IMR-90 (cell line): Measurements from ENCODE around the gene CAPNS2. TPM values are rescaled to one million over a fixed set of nuclear protein-coding genes. Genes with fewer than 3 reads are reported as not detected.

ENCODE experiments used
- ATAC-seq: fragments of 200-7000 bp; cut with Tn5 transposase; 2 replicates; pipeline ENCODE4 v1.9.1; 2020; ENCODE audit warnings: low read depth, mild to moderate bottlenecking, moderate library complexity
- BruUV-seq: library from RNA; stranded (reverse); fragments of 400-500 nt; replicated peaks from 2 replicates; lab custom pipeline; 2021; lab: Mats Ljungman, UMichigan
- CTCF ChIA-PET: fragments of 300-600 bp; formaldehyde crosslinking; extraction: SDS; loops from one replicate; lab custom pipeline; 2021; ENCODE audit warnings: antibody characterized with exemption; lab: Yijun Ruan, JAX
- POLR2A ChIA-PET: fragments of 300-600 bp; sonication (Branson Sonifier 250); formaldehyde crosslinking; loops from one replicate; lab custom pipeline; 2022; ENCODE audit warnings: antibody characterized with exemption; ENCODE audit not compliant: unreplicated experiment; lab: Charles Lee
- DNase-seq: peaks from one replicate; pipeline ENCODE4 v3.0.0; 2013
- H2AFZ ChIP-seq: replicated peaks from 2 replicates; pipeline ENCODE3; 2013; ENCODE audit warnings: low read length, mild to moderate bottlenecking; ENCODE audit not compliant: poor library complexity
- H2AK5ac ChIP-seq: 2 replicates; pipeline ENCODE4 v1.6.1; 2013; ENCODE audit warnings: low read depth, low read length, inconsistent platforms
- H2AK9ac ChIP-seq: replicated peaks from 2 replicates; pipeline ENCODE3; 2013; ENCODE audit warnings: mild to moderate bottlenecking, low read depth, low read length, moderate library complexity; ENCODE audit not compliant: poor library complexity
- H2BK120ac ChIP-seq: 2 replicates; pipeline ENCODE4 v1.6.1; 2013; ENCODE audit warnings: low read depth, low read length, inconsistent platforms
- H2BK15ac ChIP-seq: 3 replicates; pipeline ENCODE4 v1.6.1; 2013; ENCODE audit warnings: low read depth, low read length, inconsistent platforms
- H2BK20ac ChIP-seq: 2 replicates; pipeline ENCODE4 v1.6.1; 2013; ENCODE audit warnings: low read depth, mild to moderate bottlenecking, inconsistent platforms, low read length, moderate library complexity
- H2BK5ac ChIP-seq: 2 replicates; pipeline ENCODE4 v1.6.1; 2013; ENCODE audit warnings: mild to moderate bottlenecking, low read depth, low read length, inconsistent platforms; ENCODE audit not compliant: poor library complexity, severe bottlenecking
- H3K14ac ChIP-seq: replicated peaks from 2 replicates; pipeline ENCODE4 v1.6.1; 2013; ENCODE audit warnings: low read depth, low read length, inconsistent platforms
- H3K18ac ChIP-seq: 2 replicates; pipeline ENCODE4 v1.6.1; 2013; ENCODE audit warnings: low read depth, low read length, control low read depth
- H3K23ac ChIP-seq: 2 replicates; pipeline ENCODE4 v1.6.1; 2013; ENCODE audit warnings: low read depth, low read length, inconsistent platforms
- H3K27ac ChIP-seq: 2 replicates; pipeline ENCODE4 v1.5.1; 2013; ENCODE audit warnings: mild to moderate bottlenecking, control low read depth, low read length; ENCODE audit not compliant: insufficient read depth
- H3K27me3 ChIP-seq: 2 replicates; pipeline ENCODE4 v1.6.1; 2013; ENCODE audit warnings: low read length; ENCODE audit not compliant: control insufficient read depth, insufficient read depth
- H3K36me3 ChIP-seq: 2 replicates; pipeline ENCODE4 v1.6.1; 2013; ENCODE audit warnings: low read length, mixed read lengths; ENCODE audit not compliant: control insufficient read depth, insufficient read depth
- H3K4ac ChIP-seq: 2 replicates; pipeline ENCODE4 v1.6.1; 2013; ENCODE audit warnings: low read depth, low read length, inconsistent platforms
- H3K4me1 ChIP-seq: 2 replicates; pipeline ENCODE4 v1.6.1; 2013; ENCODE audit warnings: low read length, mixed read lengths; ENCODE audit not compliant: control insufficient read depth, insufficient read depth
- H3K4me2 ChIP-seq: 2 replicates; pipeline ENCODE4 v1.6.1; 2013; ENCODE audit warnings: low read depth, mild to moderate bottlenecking, control low read depth, low read length, moderate library complexity
- H3K4me3 ChIP-seq: 2 replicates; pipeline ENCODE4 v1.5.1; 2013; ENCODE audit warnings: low read depth, mild to moderate bottlenecking, control low read depth, low read length, moderate library complexity; ENCODE audit not compliant: insufficient read depth
- H3K56ac ChIP-seq: 2 replicates; pipeline ENCODE4 v1.6.1; 2013; ENCODE audit warnings: low read length, inconsistent platforms; ENCODE audit not compliant: insufficient read depth; ENCODE audit errors: extremely low read depth
- H3K79me1 ChIP-seq, 2 experiments: 2 replicates each; pipeline ENCODE4 v1.6.1; 2013; ENCODE audit warnings: low read length in 2 of 2, inconsistent platforms in 1 of 2, low read depth in 1 of 2
- H3K9ac ChIP-seq: 2 replicates; pipeline ENCODE4 v1.6.1; 2013; ENCODE audit warnings: low read depth, low read length, control low read depth
- H3K9me1 ChIP-seq: 2 replicates; pipeline ENCODE4 v1.6.1; 2013; ENCODE audit warnings: low read length, inconsistent platforms; ENCODE audit not compliant: insufficient read depth
- H3K9me3 ChIP-seq: 2 replicates; pipeline ENCODE4 v1.6.1; 2013; ENCODE audit warnings: low read length; ENCODE audit not compliant: control insufficient read depth, insufficient read depth
- H4K20me1 ChIP-seq: 2 replicates; pipeline ENCODE4 v1.6.1; 2013; ENCODE audit warnings: low read length, inconsistent platforms; ENCODE audit not compliant: insufficient read depth
- H4K5ac ChIP-seq: 2 replicates; pipeline ENCODE4 v1.6.1; 2013; ENCODE audit warnings: mild to moderate bottlenecking, low read depth, low read length, control low read depth
- H4K8ac ChIP-seq, 2 experiments: 2 replicates each; pipeline ENCODE4 v1.6.1; 2013; ENCODE audit warnings: low read depth in 2 of 2, low read length in 2 of 2, control low read depth in 1 of 2, inconsistent platforms in 1 of 2
- H4K91ac ChIP-seq: 2 replicates; pipeline ENCODE4 v1.6.1; 2013; ENCODE audit warnings: low read depth, low read length, inconsistent platforms; ENCODE audit not compliant: insufficient read depth
- CEBPB ChIP-seq: IDR thresholded peaks from 2 replicates; pipeline ENCODE4 v1.6.1; 2012; ENCODE audit warnings: low read depth, low read length, improper control_type of control experiment
- ELK1 ChIP-seq: fragments of 150-350 bp; IDR thresholded peaks from 2 replicates; pipeline ENCODE4 v1.6.1; 2016; ENCODE audit warnings: low read depth, mild to moderate bottlenecking, low read length, moderate library complexity, borderline replicate concordance
- FOS ChIP-seq: fragments of 150-350 bp; IDR thresholded peaks from 2 replicates; pipeline ENCODE4 v1.6.1; 2016; ENCODE audit warnings: low read depth, low read length
- MAFK ChIP-seq: IDR thresholded peaks from 2 replicates; pipeline ENCODE4 v1.6.1; 2012; ENCODE audit warnings: low read depth, low read length, improper control_type of control experiment
- MAZ ChIP-seq: IDR thresholded peaks from 2 replicates; pipeline ENCODE4 v1.6.1; 2012; ENCODE audit warnings: low read depth, mild to moderate bottlenecking, low read length, improper control_type of control experiment, moderate library complexity, borderline replicate concordance
- MXI1 ChIP-seq: IDR thresholded peaks from 2 replicates; pipeline ENCODE4 v1.6.1; 2012; ENCODE audit warnings: low read depth, mild to moderate bottlenecking, low read length, moderate library complexity, borderline replicate concordance
- NFE2L2 ChIP-seq: fragments of 150-350 bp; IDR thresholded peaks from 2 replicates; pipeline ENCODE4 v1.6.1; 2016; ENCODE audit warnings: low read depth, mild to moderate bottlenecking, low read length
- POLR2A ChIP-seq: IDR thresholded peaks from 2 replicates; pipeline ENCODE4 v1.6.1; 2012; ENCODE audit warnings: mild to moderate bottlenecking, low read depth, low read length
- RAD21 ChIP-seq: IDR thresholded peaks from 2 replicates; pipeline ENCODE4 v1.6.1; 2012; ENCODE audit warnings: low read length, improper control_type of control experiment
- RCOR1 ChIP-seq: IDR thresholded peaks from 2 replicates; pipeline ENCODE4 v1.6.1; 2012; ENCODE audit warnings: mild to moderate bottlenecking, low read length, improper control_type of control experiment; ENCODE audit not compliant: insufficient replicate concordance
- dilution Hi-C: fragments of 300-500 bp; cut with HindIII; formaldehyde crosslinking; loops from one replicate; pipeline ENCODE4 v1.14.3; 2018; ENCODE audit warnings: low sequenced_read_pairs; ENCODE audit not compliant: unreplicated experiment
- in situ Hi-C: fragments of 300-500 bp; cut with MboI; formaldehyde crosslinking; loops from 3 replicates; pipeline ENCODE4 v1.14.3; 2019; ENCODE audit warnings: low sequenced_read_pairs, inconsistent platforms, mixed read lengths
- intact Hi-C: fragments of 100-400 bp; cut with micrococcal nuclease; formaldehyde crosslinking; loops from 2 replicates; pipeline ENCODE4 v1.10.0; 2022
- polyA plus RNA-seq, 3 experiments: library from polyadenylated mRNA; depleted of rRNA; stranded (reverse); fragments of >200 nt; gene quantifications; 2 replicates each; pipeline ENCODE4 v1.2.3, GENCODE V29; 2012; ENCODE audit warnings: low replicate concordance in 1 of 3
- total RNA-seq: library from RNA; depleted of rRNA; stranded (reverse); fragments of >200 nt; gene quantifications from 2 replicates; pipeline ENCODE4 v1.2.3, GENCODE V29; 2012
- TF ChIP-seq, protein P1 (sequence below): conservative IDR thresholded peaks from 2 replicates; pipeline ENCODE4 v1.5.1; 2012; ENCODE audit warnings: mild to moderate bottlenecking, low read depth, low read length, improper control_type of control experiment

CAPNS2 gene
- total and polyA plus RNA-seq, 2 of the 4 experiments (the other 2 are of a cell fraction), result 0.09 to 0.72 TPM

GRCh38 chr16:55559233-55559632, 7.3 kb upstream of the CAPNS2 start:
- no peak overlapping the region for H3K4me2 ChIP-seq
- no peak overlapping the region for H3K23ac ChIP-seq
- H4K91ac ChIP-seq, result no peak overlapping the region
- ATAC-seq (peak; percentile 90), DNase-seq (peak; percentile 73)
- H3K27ac ChIP-seq, result no peak overlapping the region
- H3K4ac ChIP-seq, result no peak overlapping the region
- no peak overlapping the region for H4K5ac ChIP-seq
- no peak overlapping the region for H4K8ac ChIP-seq
- intact Hi-C loops, result no loop called here
- no peak overlapping the region for H3K9ac ChIP-seq
- CTCF ChIA-PET, result interaction anchor here (0.8 to 1.4 kb wide), 3 partner anchors 8 to 14 kb away, joined by 3 to 6 read pairs (median 3); no protein-coding TSS in a partner anchor
- H2AFZ ChIP-seq, result no peak overlapping the region
- no peak for TF ChIP-seq RAD21
- no peak for TF ChIP-seq MAFK
- TF ChIP-seq, protein P1, sequence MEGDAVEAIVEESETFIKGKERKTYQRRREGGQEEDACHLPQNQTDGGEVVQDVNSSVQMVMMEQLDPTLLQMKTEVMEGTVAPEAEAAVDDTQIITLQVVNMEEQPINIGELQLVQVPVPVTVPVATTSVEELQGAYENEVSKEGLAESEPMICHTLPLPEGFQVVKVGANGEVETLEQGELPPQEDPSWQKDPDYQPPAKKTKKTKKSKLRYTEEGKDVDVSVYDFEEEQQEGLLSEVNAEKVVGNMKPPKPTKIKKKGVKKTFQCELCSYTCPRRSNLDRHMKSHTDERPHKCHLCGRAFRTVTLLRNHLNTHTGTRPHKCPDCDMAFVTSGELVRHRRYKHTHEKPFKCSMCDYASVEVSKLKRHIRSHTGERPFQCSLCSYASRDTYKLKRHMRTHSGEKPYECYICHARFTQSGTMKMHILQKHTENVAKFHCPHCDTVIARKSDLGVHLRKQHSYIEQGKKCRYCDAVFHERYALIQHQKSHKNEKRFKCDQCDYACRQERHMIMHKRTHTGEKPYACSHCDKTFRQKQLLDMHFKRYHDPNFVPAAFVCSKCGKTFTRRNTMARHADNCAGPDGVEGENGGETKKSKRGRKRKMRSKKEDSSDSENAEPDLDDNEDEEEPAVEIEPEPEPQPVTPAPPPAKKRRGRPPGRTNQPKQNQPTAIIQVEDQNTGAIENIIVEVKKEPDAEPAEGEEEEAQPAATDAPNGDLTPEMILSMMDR, result no peak
- no peak for TF ChIP-seq NFE2L2
- no peak for TF ChIP-seq MXI1
- no peak for TF ChIP-seq POLR2A
- TF ChIP-seq RCOR1, result no peak
- no peak for TF ChIP-seq FOS
- no peak for TF ChIP-seq MAZ
- no peak for TF ChIP-seq ELK1
- TF ChIP-seq CEBPB, result no peak
- no peak overlapping the region for H2BK15ac ChIP-seq
- H3K4me3 ChIP-seq, result no peak overlapping the region
- H2BK20ac ChIP-seq, result no peak overlapping the region
- dilution Hi-C loops, result no loop called here
- POLR2A ChIA-PET, result interaction anchor here (0.6 kb wide), 1 partner anchor 57 kb away, joined by 4 read pairs; no protein-coding TSS in a partner anchor
- H3K27me3 ChIP-seq, result no peaks in the 10 kb centered on the region
- H3K9me1 ChIP-seq, result no peaks in the 10 kb centered on the region
- no peak overlapping the region for H3K56ac ChIP-seq
- no TSS peak for BruUV-seq
- H2BK120ac ChIP-seq, result no peak overlapping the region
- H3K36me3 ChIP-seq, result no peaks in the 10 kb centered on the region
- in situ Hi-C loops, result no loop called here
- no peak overlapping the region for H2BK5ac ChIP-seq
- peaks cover 5% of the 10 kb centered on the region; the same call in 1 of the 2 replicates for H4K20me1 ChIP-seq
- H3K18ac ChIP-seq, result no peak overlapping the region
- H3K79me1 ChIP-seq, result no peaks in the 10 kb centered on the region
- peaks cover under 1% of the 10 kb centered on the region; the same call in 1 of the 2 replicates for H3K9me3 ChIP-seq
- no peak overlapping the region for H2AK9ac ChIP-seq
- H3K14ac ChIP-seq, result no peak overlapping the region
- H3K4me1 ChIP-seq, result peaks cover 1% of the 10 kb centered on the region
- H2AK5ac ChIP-seq, result no peak overlapping the region
